CD8-positive, alpha-beta memory T cell (primary cell): ENCODE data around the gene RAE1. TPM values are rescaled to one million over a fixed set of nuclear protein-coding genes. Genes with fewer than 3 reads are reported as not detected.

Experiments
- CTCF ChIA-PET: fragments of 350-600 bp; sonication (Branson Sonifier 250); formaldehyde crosslinking; loops from one replicate; lab custom pipeline; 2021; ENCODE audit warnings: antibody characterized with exemption; lab: Charles Lee
- POLR2A ChIA-PET: fragments of 350-600 bp; sonication (Branson Sonifier 250); formaldehyde crosslinking; loops from one replicate; lab custom pipeline; 2021; ENCODE audit warnings: antibody characterized with exemption; lab: Charles Lee
- DNase-seq, 5 donors: peaks; one replicate each; pipeline versions ENCODE4 v3.0.0 to v3.0.0-alpha.2; 2020 to 2022; ENCODE audit warnings: mixed read lengths in 1 of 5
- H3K27ac ChIP-seq: one replicate; pipeline ENCODE4 v1.7.0; 2013; ENCODE audit warnings: low read depth, mild to moderate bottlenecking, low read length, moderate library complexity
- H3K27me3 ChIP-seq: 2 replicates; pipeline ENCODE4 v1.7.0; 2013; ENCODE audit warnings: low read length, mild to moderate bottlenecking; ENCODE audit not compliant: insufficient read depth, poor library complexity, severe bottlenecking
- H3K36me3 ChIP-seq: 2 replicates; pipeline ENCODE4 v1.7.0; 2013; ENCODE audit warnings: mild to moderate bottlenecking, low read length, moderate library complexity; ENCODE audit not compliant: insufficient read depth
- H3K4me1 ChIP-seq: 2 replicates; pipeline ENCODE4 v1.7.0; 2013; ENCODE audit warnings: mild to moderate bottlenecking, low read length, moderate library complexity; ENCODE audit not compliant: insufficient read depth
- H3K4me3 ChIP-seq: 2 replicates; pipeline ENCODE4 v1.7.0; 2013; ENCODE audit warnings: mild to moderate bottlenecking, low read length
- H3K9me3 ChIP-seq: 2 replicates; pipeline ENCODE4 v1.7.0; 2013; ENCODE audit warnings: mild to moderate bottlenecking, low read length
- H3K27ac Mint-ChIP-seq, 8 donors: one replicate each; pipeline ENCODE4 v1.8.0; 2020 to 2021; ENCODE audit warnings: mixed read lengths in 8 of 8, mild to moderate bottlenecking in 6 of 8, inconsistent platforms in 3 of 8, moderate library complexity in 3 of 8
- H3K27me3 Mint-ChIP-seq, 2 donors: one replicate each; pipeline ENCODE4 v1.8.0; 2020 to 2021; ENCODE audit warnings: mixed read lengths in 2 of 2, mild to moderate bottlenecking in 1 of 2, moderate library complexity in 1 of 2
- H3K36me3 Mint-ChIP-seq, 3 donors: one replicate each; pipeline ENCODE4 v1.8.0; 2020 to 2021; ENCODE audit warnings: mixed read lengths in 3 of 3, inconsistent platforms in 1 of 3, mild to moderate bottlenecking in 1 of 3
- H3K4me1 Mint-ChIP-seq, 3 donors: one replicate each; pipeline ENCODE4 v1.8.0; 2020 to 2021; ENCODE audit warnings: mixed read lengths in 3 of 3, inconsistent platforms in 1 of 3, mild to moderate bottlenecking in 1 of 3
- H3K4me3 Mint-ChIP-seq, 7 donors: one replicate each; pipeline ENCODE4 v1.8.0; 2020 to 2021; ENCODE audit warnings: mixed read lengths in 7 of 7, mild to moderate bottlenecking in 6 of 7, moderate library complexity in 4 of 7, inconsistent platforms in 2 of 7
- H3K9me3 Mint-ChIP-seq, 5 donors: one replicate each; pipeline ENCODE4 v1.8.0; 2020 to 2022; ENCODE audit warnings: mixed read lengths in 5 of 5, mild to moderate bottlenecking in 3 of 5, moderate library complexity in 2 of 5, inconsistent platforms in 1 of 5
- polyA plus RNA-seq: library from polyadenylated mRNA; unstranded; fragments of 300-500 nt; fragmentation: Illumina TruSeq; gene quantifications from one replicate; pipeline ENCODE4 v1.2.3, GENCODE V29; 2021
- total RNA-seq, 2 experiments: library from RNA; stranded (reverse); gene quantifications; one replicate each; pipeline ENCODE4 v1.2.3, GENCODE V29; 2021

Gene RAE1
- 10 to 100 TPM; 50.2 to 52.8 TPM for total RNA-seq
- polyA plus RNA-seq, result 40.7 TPM

- ChIA-PET POLR2A (interaction anchor here (1.3 kb wide), 1 partner anchor 41 kb away, joined by 3 read pairs; no protein-coding TSS in a partner anchor), CTCF (no interaction called here)
- peak within 1 kb of the TSS; percentile 90 to 96 (median 91) for H3K4me3 Mint-ChIP-seq
- peaks cover 25 to 49% (median 44%) of the 10 kb centered on the region in 3 donors for H3K4me1 Mint-ChIP-seq
- peak; percentile 87 to 95 (median 89) for DNase-seq
- peak within 1 kb of the TSS; percentile 95 for H3K4me3 ChIP-seq
- peaks cover 0 to 1% of the 10 kb centered on the region in 2 donors for H3K27me3 Mint-ChIP-seq
- no peaks in the 10 kb centered on the region for H3K27me3 ChIP-seq
- H3K4me1 ChIP-seq, result peaks cover 17% of the 10 kb centered on the region
- peak within 1 kb of the TSS; percentile 66 to 94 (median 92) for H3K27ac Mint-ChIP-seq
- H3K36me3 Mint-ChIP-seq, result peaks cover 0 to 43% (median 16%) of the 10 kb centered on the region in 3 donors
- no peaks in the 10 kb centered on the region for H3K9me3 Mint-ChIP-seq
- H3K27ac ChIP-seq, result peak within 1 kb of the TSS; percentile 85
- H3K36me3 ChIP-seq, result peaks cover 27% of the 10 kb centered on the region
- H3K9me3 ChIP-seq, result no peaks in the 10 kb centered on the region
These were observed at the start of gene RAE1 for GRCh38 chr20:57351042-57351783. Gene RAE1, plus strand, starts transcription at chr20:57351255. Its CDS starts 2,784 bp downstream, at chr20:57354039.

GRCh38 chr20:57306747-57307146 lies 44.3 kb upstream of the RAE1 start:
- POLR2A ChIA-PET, result no interaction called here
- H3K36me3 Mint-ChIP-seq, result no peaks in the 10 kb centered on the region
- CTCF ChIA-PET, result no interaction called here
- H3K9me3 ChIP-seq, result no peaks in the 10 kb centered on the region
- no peak overlapping the region for H3K4me3 Mint-ChIP-seq
- no peak overlapping the region for H3K27ac Mint-ChIP-seq
- no peaks in the 10 kb centered on the region for H3K4me1 Mint-ChIP-seq
- no peaks in the 10 kb centered on the region for H3K9me3 Mint-ChIP-seq
- no peak for DNase-seq
- H3K27ac ChIP-seq, result no peak overlapping the region
- H3K4me1 ChIP-seq, result no peaks in the 10 kb centered on the region
- no peaks in the 10 kb centered on the region for H3K36me3 ChIP-seq
- peaks cover 20 to 42% of the 10 kb centered on the region in 2 donors for H3K27me3 Mint-ChIP-seq
- no peak overlapping the region for H3K4me3 ChIP-seq
- peaks cover 4% of the 10 kb centered on the region for H3K27me3 ChIP-seq

GRCh38 chr20:57308451-57309271 lies 42.4 kb upstream of the RAE1 start:
- Histone ChIP-seq H3K4me3 (no peak overlapping the region), H3K27ac (no peak overlapping the region), H3K36me3 (no peaks in the 10 kb centered on the region), H3K27me3 (peaks cover 4% of the 10 kb centered on the region), H3K9me3 (no peaks in the 10 kb centered on the region), H3K4me1 (no peaks in the 10 kb centered on the region)
- Mint-ChIP-seq H3K27me3 (peaks cover 8 to 36% of the 10 kb centered on the region in 2 donors), H3K9me3 (no peaks in the 10 kb centered on the region), H3K27ac (no peak overlapping the region), H3K4me1 (no peaks in the 10 kb centered on the region), H3K36me3 (no peaks in the 10 kb centered on the region), H3K4me3 (no peak overlapping the region)
- no peak for DNase-seq
- ChIA-PET POLR2A (no interaction called here), CTCF (no interaction called here)

GRCh38 chr20:57309544-57310115 lies 41.4 kb upstream of the RAE1 start:
- Mint-ChIP-seq H3K4me3 (no peak overlapping the region), H3K27me3 (peaks cover 11 to 34% of the 10 kb centered on the region in 2 donors), H3K9me3 (no peaks in the 10 kb centered on the region), H3K36me3 (no peaks in the 10 kb centered on the region), H3K4me1 (no peaks in the 10 kb centered on the region), H3K27ac (no peak overlapping the region)
- H3K27me3 ChIP-seq, result peaks cover 4% of the 10 kb centered on the region
- POLR2A ChIA-PET, result no interaction called here
- CTCF ChIA-PET, result no interaction called here
- H3K4me1 ChIP-seq, result no peaks in the 10 kb centered on the region
- DNase-seq, result no peak
- no peak overlapping the region for H3K4me3 ChIP-seq
- no peak overlapping the region for H3K27ac ChIP-seq
- H3K9me3 ChIP-seq, result no peaks in the 10 kb centered on the region
- H3K36me3 ChIP-seq, result no peaks in the 10 kb centered on the region

- Mint-ChIP-seq H3K4me3 (no peak overlapping the region), H3K9me3 (no peaks in the 10 kb centered on the region), H3K4me1 (no peaks in the 10 kb centered on the region), H3K27me3 (peaks cover 13 to 34% of the 10 kb centered on the region in 2 donors), H3K36me3 (no peaks in the 10 kb centered on the region), H3K27ac (no peak overlapping the region)
- no peak overlapping the region for H3K4me3 ChIP-seq
- no peaks in the 10 kb centered on the region for H3K4me1 ChIP-seq
- no peak for DNase-seq
- ChIA-PET POLR2A (no interaction called here), CTCF (no interaction called here)
- H3K27ac ChIP-seq, result no peak overlapping the region
- no peaks in the 10 kb centered on the region for H3K36me3 ChIP-seq
- H3K27me3 ChIP-seq, result peaks cover 4% of the 10 kb centered on the region
- no peaks in the 10 kb centered on the region for H3K9me3 ChIP-seq
These were observed 40.1 kb upstream of the RAE1 start for GRCh38 chr20:57310821-57311514.

- Mint-ChIP-seq H3K36me3 (no peaks in the 10 kb centered on the region), H3K9me3 (no peaks in the 10 kb centered on the region), H3K4me1 (no peaks in the 10 kb centered on the region), H3K27me3 (peaks cover 11 to 26% of the 10 kb centered on the region in 2 donors), H3K27ac (no peak overlapping the region), H3K4me3 (no peak overlapping the region)
- no peak for DNase-seq
- no peaks in the 10 kb centered on the region for H3K9me3 ChIP-seq
- peaks cover 4% of the 10 kb centered on the region for H3K27me3 ChIP-seq
- POLR2A ChIA-PET, result no interaction called here
- CTCF ChIA-PET, result no interaction called here
- H3K4me3 ChIP-seq, result no peak overlapping the region
- no peaks in the 10 kb centered on the region for H3K36me3 ChIP-seq
- no peaks in the 10 kb centered on the region for H3K4me1 ChIP-seq
- no peak overlapping the region for H3K27ac ChIP-seq
These were observed 38.9 kb upstream of the RAE1 start for GRCh38 chr20:57312138-57312537.

GRCh38 chr20:57313230-57313629 lies 37.8 kb upstream of the RAE1 start:
- H3K4me3 Mint-ChIP-seq, result no peak overlapping the region
- H3K9me3 Mint-ChIP-seq, result no peaks in the 10 kb centered on the region
- Histone ChIP-seq H3K9me3 (no peaks in the 10 kb centered on the region), H3K4me3 (no peak overlapping the region), H3K27me3 (peaks cover 4% of the 10 kb centered on the region), H3K36me3 (no peaks in the 10 kb centered on the region), H3K27ac (no peak overlapping the region), H3K4me1 (no peaks in the 10 kb centered on the region)
- H3K4me1 Mint-ChIP-seq, result no peaks in the 10 kb centered on the region
- no peak overlapping the region for H3K27ac Mint-ChIP-seq
- H3K36me3 Mint-ChIP-seq, result no peaks in the 10 kb centered on the region
- DNase-seq, result no peak
- POLR2A ChIA-PET, result no interaction called here
- H3K27me3 Mint-ChIP-seq, result peaks cover 11 to 25% of the 10 kb centered on the region in 2 donors
- CTCF ChIA-PET, result no interaction called here
